Heart left ventricle (tissue), 13 donors: ENCODE data around the gene ANKUB1.

ENCODE experiments used
- CTCF ChIP-seq, 12 donors: fragments of 200-600 bp; sonication (generic) in 4 of 12; IDR thresholded peaks; one replicate each; pipeline versions ENCODE4 v1.5.0 to v1.8.0; 2018 to 2022; ENCODE audit warnings: antibody characterized with exemption in 12 of 12, mild to moderate bottlenecking in 5 of 12
- POLR2A ChIP-seq, 2 donors: fragments of 450-650 bp; IDR thresholded peaks; one replicate each; pipeline ENCODE4 v1.6.1; 2017; ENCODE audit warnings: antibody characterized with exemption in 2 of 2, mild to moderate bottlenecking in 2 of 2, moderate library complexity in 2 of 2
- donor health status: ischemic (EF 13 %, LVEDD 7.1; RV severe dilation, severe dysfunction).
- donor health status: DM: no; HTN: yes; CAD: no.
- donor health status: DM: no; HTN: no; CAD: no.
- donor health status: ischemic (EF 25% LVEDD 6.9; RV normal size, moderate dysfunction).
- donor health status: ischemic (EF 25% LVEDD 5.7; RV mildly dilated, moderate dysfunction).
- donor health status: ischemic (EF 35%, LVEDD 5.7; RV mildly dilated, moderate dysfunction).
- donor health status: nonischemic (EF 11% LVEDD 7.7; RV severe dilation, severe dysfunction).
- donor health status: DM: yes; HTN: yes; CAD: no.
- donor health status: PGD.
- donor health status: ischemic (EF 29% LVEDD 5.4; RV normal size, mild dysfunction).
- donor health status: nonischemic (EF 23%, LVEDD 6.1; RV moderate dilation, normal function).

GRCh38 chr3:149777414-149778214 lies 14.7 kb downstream of the ANKUB1 start:
- TF ChIP-seq POLR2A (IDR thresholded peaks at IDR 0.05) (no peak), CTCF (IDR thresholded peaks at IDR 0.05) (no peak)
